H1 (cell line): ENCODE data around the gene CYP2W1. TPM values are rescaled to one million over a fixed set of nuclear protein-coding genes. Genes with fewer than 3 reads are reported as not detected.
A peak's percentile ranks its signal among the peaks of the same experiment; 100 is the strongest.

Experiments
- CTCF ChIA-PET: fragments of 300-600 bp; sonication (Branson Sonifier 250); formaldehyde crosslinking; loops from one replicate; lab custom pipeline; 2021; ENCODE audit not compliant: partially characterized antibody; lab: Charles Lee
- POLR2A ChIA-PET: fragments of 300-600 bp; sonication (Branson Sonifier 250); formaldehyde crosslinking; loops from one replicate; lab custom pipeline; 2021; ENCODE audit warnings: inconsistent platforms; ENCODE audit not compliant: partially characterized antibody; lab: Charles Lee
- DNase-seq, 2 experiments: peaks; one replicate each; pipeline versions ENCODE4 v3.0.0 to v3.0.0-alpha.2; 2010 to 2022; ENCODE audit warnings: low spot score in 2 of 2, low read depth in 1 of 2, mixed read lengths in 1 of 2
- FAIRE-seq: peaks from 2 replicates; lab custom pipeline; 2011; peaks lifted over from hg19 to GRCh38; lab: Jason Lieb, UNC
- H2AFZ ChIP-seq: 2 replicates; pipeline ENCODE4 v1.8.1; 2012; ENCODE audit warnings: low read length, inconsistent platforms
- H2AK5ac ChIP-seq: 2 replicates; pipeline ENCODE4 v1.6.1; 2013; ENCODE audit warnings: low read depth, low read length
- H2BK120ac ChIP-seq: replicated peaks from 2 replicates; pipeline ENCODE3; 2013; ENCODE audit warnings: low read depth, low read length, inconsistent platforms
- H2BK12ac ChIP-seq: 2 replicates; pipeline ENCODE4 v1.6.1; 2013; ENCODE audit warnings: low read depth, low read length
- H2BK15ac ChIP-seq: 2 replicates; pipeline ENCODE4 v1.6.1; 2013; ENCODE audit warnings: low read length
- H2BK20ac ChIP-seq: 2 replicates; pipeline ENCODE4 v1.6.1; 2013; ENCODE audit warnings: low read length
- H2BK5ac ChIP-seq: 2 replicates; pipeline ENCODE4 v1.6.1; 2013; ENCODE audit warnings: low read depth, low read length
- H3K14ac ChIP-seq: 2 replicates; pipeline ENCODE4 v1.6.1; 2013; ENCODE audit warnings: inconsistent platforms; ENCODE audit not compliant: insufficient read length
- H3K18ac ChIP-seq: 2 replicates; pipeline ENCODE4 v1.6.1; 2013; ENCODE audit warnings: low read length; ENCODE audit errors: extremely low read depth
- H3K23ac ChIP-seq: 2 replicates; pipeline ENCODE4 v1.6.1; 2013; ENCODE audit warnings: inconsistent platforms; ENCODE audit not compliant: insufficient read length
- H3K23me2 ChIP-seq: 2 replicates; pipeline ENCODE4 v1.6.1; 2013; ENCODE audit warnings: low read depth, low read length
- H3K27ac ChIP-seq: 2 replicates; pipeline ENCODE4 v1.6.1; 2011; ENCODE audit warnings: low read depth, low read length, inconsistent platforms
- H3K27me3 ChIP-seq, 4 experiments: replicated peaks in 1 of 4; 1 replicate in 1 of 4; 2 replicates in 3 of 4; pipeline versions ENCODE4 v1.6.1 to v1.8.1; 2011 to 2013; ENCODE audit warnings: low read length in 3 of 4, mild to moderate bottlenecking in 3 of 4, inconsistent platforms in 2 of 4, mixed read lengths in 2 of 4, moderate library complexity in 1 of 4; ENCODE audit not compliant: control insufficient read depth in 3 of 4, insufficient read depth in 3 of 4; ENCODE audit errors: extremely low read depth in 1 of 4
- H3K36me3 ChIP-seq, 4 experiments: 2 replicates each; pipeline versions ENCODE4 v1.6.1 to v1.8.1; 2011 to 2013; ENCODE audit warnings: mild to moderate bottlenecking in 4 of 4, low read length in 3 of 4, moderate library complexity in 2 of 4, control low read depth in 1 of 4, inconsistent platforms in 1 of 4; ENCODE audit not compliant: insufficient read depth in 4 of 4, control insufficient read depth in 2 of 4
- H3K4ac ChIP-seq: replicated peaks from 2 replicates; pipeline ENCODE3; 2013; ENCODE audit warnings: low read length, low read depth, mixed read lengths, inconsistent platforms; ENCODE audit not compliant: insufficient read length
- H3K4me1 ChIP-seq, 4 experiments: replicated peaks in 1 of 4; 1 replicate in 1 of 4; 2 replicates in 3 of 4; pipeline versions ENCODE4 v1.6.1 to v1.8.1; 2011 to 2013; ENCODE audit warnings: low read length in 3 of 4, inconsistent platforms in 2 of 4, mixed read lengths in 1 of 4; ENCODE audit not compliant: insufficient read depth in 4 of 4, control insufficient read depth in 3 of 4
- H3K4me2 ChIP-seq, 2 experiments: 2 replicates each; pipeline versions ENCODE4 v1.6.1 to v1.8.1; 2011 to 2013; ENCODE audit warnings: low read depth in 2 of 2, low read length in 2 of 2, control low read depth in 1 of 2, inconsistent platforms in 1 of 2, mild to moderate bottlenecking in 1 of 2; ENCODE audit not compliant: insufficient read depth in 1 of 2
- H3K4me3 ChIP-seq, 4 experiments: fragments of 200-600, 300-600 bp in 1 of 4; sonication (generic), shearing (Covaris generic), sonication (Bioruptor Twin) in 1 of 4; 2 replicates each; pipeline versions ENCODE4 v1.5.1 to v1.8.1; 2011 to 2016; ENCODE audit warnings: low read length in 4 of 4, low read depth in 3 of 4, control low read depth in 2 of 4, inconsistent platforms in 2 of 4, mild to moderate bottlenecking in 2 of 4, mixed read lengths in 1 of 4, moderate library complexity in 1 of 4; ENCODE audit not compliant: insufficient read depth in 2 of 4; ENCODE audit errors: extremely low read depth in 1 of 4
- H3K56ac ChIP-seq: replicated peaks from 2 replicates; pipeline ENCODE3; 2013; ENCODE audit warnings: low read depth, mild to moderate bottlenecking, mixed read lengths, low read length, inconsistent platforms; ENCODE audit not compliant: insufficient read length
- H3K79me1 ChIP-seq: 2 replicates; pipeline ENCODE4 v1.6.1; 2013; ENCODE audit warnings: low read depth, low read length, control low read depth
- H3K79me2 ChIP-seq, 2 experiments: 2 replicates each; pipeline versions ENCODE4 v1.6.1 to v1.8.1; 2012 to 2013; ENCODE audit warnings: low read length in 2 of 2, mild to moderate bottlenecking in 2 of 2, inconsistent platforms in 1 of 2; ENCODE audit not compliant: insufficient read depth in 2 of 2, control insufficient read depth in 1 of 2
- H3K9ac ChIP-seq, 4 experiments: replicated peaks in 1 of 4; 1 replicate in 1 of 4; 2 replicates in 3 of 4; pipeline versions ENCODE4 v1.6.1 to v1.8.1; 2011 to 2013; ENCODE audit warnings: low read depth in 3 of 4, low read length in 3 of 4, control low read depth in 2 of 4, mild to moderate bottlenecking in 2 of 4, moderate library complexity in 2 of 4, inconsistent platforms in 1 of 4; ENCODE audit errors: extremely low read depth in 1 of 4
- H3K9me3 ChIP-seq, 2 experiments: 2 replicates each; pipeline versions ENCODE4 v1.6.1 to v1.8.1; 2012 to 2013; ENCODE audit warnings: mild to moderate bottlenecking in 2 of 2, moderate library complexity in 2 of 2, control low read depth in 1 of 2, inconsistent platforms in 1 of 2, low read depth in 1 of 2, low read length in 1 of 2, mixed read lengths in 1 of 2; ENCODE audit not compliant: insufficient read depth in 2 of 2
- H4K20me1 ChIP-seq, 2 experiments: replicated peaks in 1 of 2; 2 replicates each; pipeline versions ENCODE3 to v1.8.1; 2011 to 2013; ENCODE audit warnings: inconsistent platforms in 2 of 2, low read length in 2 of 2, mild to moderate bottlenecking in 1 of 2; ENCODE audit not compliant: insufficient read depth in 2 of 2, control insufficient read depth in 1 of 2
- H4K5ac ChIP-seq: 2 replicates; pipeline ENCODE4 v1.6.1; 2013; ENCODE audit warnings: low read length, low read depth, mixed read lengths, inconsistent platforms; ENCODE audit not compliant: insufficient read length
- H4K8ac ChIP-seq: 2 replicates; pipeline ENCODE4 v1.8.0; 2013; ENCODE audit warnings: mild to moderate bottlenecking, moderate library complexity, low read length, inconsistent platforms; ENCODE audit not compliant: insufficient read depth; ENCODE audit errors: extremely low read depth
- H4K91ac ChIP-seq: replicated peaks from 2 replicates; pipeline ENCODE3; 2013; ENCODE audit warnings: low read length, mixed read lengths, inconsistent platforms; ENCODE audit not compliant: insufficient read length
- CBX5 ChIP-seq: fragments of 300-800, 300-1000 bp; sonication (generic); IDR thresholded peaks from 2 replicates; pipeline ENCODE4 v1.7.1; 2016; ENCODE audit warnings: antibody characterized with exemption, low read length, low read depth
- CHD2 ChIP-seq: IDR thresholded peaks from 2 replicates; pipeline ENCODE4 v1.6.1; 2012; ENCODE audit warnings: low read length, improper control_type of control experiment
- CTBP2 ChIP-seq: IDR thresholded peaks from 2 replicates; pipeline ENCODE4 v1.7.0; 2011; ENCODE audit warnings: borderline replicate concordance, mild to moderate bottlenecking, moderate library complexity, mixed read lengths, low read length; ENCODE audit not compliant: insufficient read depth, insufficient read length
- EGR1 ChIP-seq: IDR thresholded peaks from 2 replicates; pipeline ENCODE4 v1.6.1; 2011; ENCODE audit warnings: low read depth, low read length, borderline replicate concordance
- SP4 ChIP-seq: IDR thresholded peaks from 2 replicates; pipeline ENCODE4 v1.6.1; 2012; ENCODE audit warnings: low read length, inconsistent platforms
- TBP ChIP-seq: IDR thresholded peaks from 2 replicates; pipeline ENCODE4 v1.6.1; 2011; ENCODE audit warnings: low read depth, low read length, improper control_type of control experiment
- WGBS, 2 experiments: shearing (Covaris generic) in 1 of 2; methylation state at CpG; one replicate each; pipeline versions ENCODE4 v1.1.6 to v1.1.7; 2013 to 2015; ENCODE audit warnings: low lambda C conversion rate in 2 of 2, mixed read lengths in 2 of 2, inconsistent platforms in 1 of 2, low coverage in 1 of 2, missing lambda C conversion rate in 1 of 2; ENCODE audit not compliant: insufficient replicate concordance in 2 of 2, insufficient coverage in 1 of 2, insufficient read length in 1 of 2; ENCODE audit errors: extremely low coverage in 1 of 2, missing lambda C conversion rate in 1 of 2; 5-methylcytosine and 5-hydroxymethylcytosine counted together
- polyA plus RNA-seq, 7 experiments: library from polyadenylated mRNA; depleted of rRNA in 3 of 7; stranded (reverse) in 5 of 7; unstranded in 2 of 7; fragments of >200 nt in 5 of 7; fragments of 200-250 nt in 2 of 7; gene quantifications; 1 replicate in 5 of 7; 2 replicates in 1 of 7; 4 replicates in 1 of 7; pipeline versions ENCODE4 v1.2.1 to v1.2.3, GENCODE V29; 2011 to 2013; ENCODE audit warnings: missing spikeins in 2 of 7, mixed read lengths in 2 of 7
- total RNA-seq: library from RNA; stranded (reverse); fragmentation: NEBNext Ultra II Directional; extraction: Animal tissue kit (Norgen Biotek cat#: 25700); gene quantifications from 2 replicates; pipeline ENCODE4 v1.2.1, GENCODE V29; 2021
- TF ChIP-seq, protein P1 (sequence below): IDR thresholded peaks from 2 replicates; pipeline ENCODE4 v1.6.1; 2011; ENCODE audit warnings: low read length, improper control_type of control experiment
- TF ChIP-seq, protein P2 (sequence below): IDR thresholded peaks from 2 replicates; pipeline ENCODE4 v1.6.1; 2012; ENCODE audit warnings: inconsistent platforms
- TF ChIP-seq, protein P3 (sequence below): IDR thresholded peaks from 2 replicates; pipeline ENCODE4 v1.6.1; 2012; ENCODE audit warnings: inconsistent platforms

The CYP2W1 gene
- total and polyA plus RNA-seq, 2 of the 8 experiments (the other 6 are each of a cell fraction or from before 2014, with no cell fraction given): not detected

DNA sequence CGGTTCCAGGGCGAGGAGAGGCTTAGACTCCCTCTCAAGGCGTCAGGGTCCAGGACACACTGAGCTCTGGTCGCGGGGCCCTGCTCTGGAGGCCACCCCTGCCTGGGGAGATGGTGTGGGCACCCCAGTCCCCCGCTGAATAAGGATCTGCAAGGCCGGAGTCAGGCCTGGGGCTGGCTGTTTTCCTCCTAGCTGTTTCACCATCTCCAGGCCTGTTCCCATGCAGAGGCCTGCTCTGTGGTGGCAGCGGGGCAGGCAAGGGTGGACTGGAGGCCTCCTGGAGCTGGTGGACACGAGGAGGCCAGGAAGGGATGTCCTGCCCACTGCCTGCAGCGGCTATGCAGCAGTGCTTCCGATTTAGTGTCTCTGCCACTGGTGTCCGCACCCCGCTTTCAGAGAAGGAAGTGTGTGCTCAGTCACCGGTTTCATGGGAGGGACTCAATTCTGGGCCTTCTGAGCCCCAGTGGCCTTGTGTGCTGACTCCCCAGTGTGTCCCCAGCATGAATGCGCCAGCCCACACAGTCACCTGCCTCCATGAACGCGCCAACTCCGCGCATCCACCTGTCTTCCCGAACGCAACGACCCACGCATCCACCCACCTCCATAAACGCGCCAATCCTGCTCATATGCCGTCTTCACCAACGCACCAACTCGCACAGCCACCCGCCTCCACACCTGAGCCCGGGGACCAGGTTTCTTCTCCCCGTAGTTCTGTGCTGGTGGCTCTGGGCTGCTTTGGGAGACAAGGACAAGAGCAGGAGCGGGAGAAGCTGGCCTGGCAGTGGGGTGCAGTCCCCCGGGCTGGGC, 46.9 kb downstream of the CYP2W1 start:
- Histone ChIP-seq H3K14ac (no peak overlapping the region), H3K9ac (no peak overlapping the region), H3K79me1 (peaks cover 5% of the 10 kb centered on the region), H3K4me1 (peaks cover 0 to 9% (median 3%) of the 10 kb centered on the region in 4 experiments; a peak in 5 of 7 replicates), H3K18ac (no peak overlapping the region), H2AFZ (no peak overlapping the region), H3K9me3 (0 out of 4 replicates have a peak, but pooled peaks cover 0 to under 1% of the 10 kb centered on the region in 2 experiments), H2BK20ac (no peak overlapping the region), H3K4me3 (no peak overlapping the region), H2BK5ac (peak overlapping the region; percentile 60), H4K91ac (no peak overlapping the region), H3K4ac (no peak overlapping the region), H4K8ac (peak overlapping the region; percentile 25; the same call in 1 of the 2 replicates), H2AK5ac (no peak overlapping the region), H3K23me2 (peaks cover 12% of the 10 kb centered on the region; the same call in 1 of the 2 replicates), H3K23ac (no peak overlapping the region), H3K27me3 (no peaks in the 10 kb centered on the region; a peak in 1 of 7 replicates), H2BK12ac (0 out of 2 replicates have a peak overlapping the region, but pooled peaks have one; percentile 50), H3K4me2 (no peak overlapping the region), H3K79me2 (no peaks in the 10 kb centered on the region; a peak in 2 of 4 replicates), H3K27ac (no peak overlapping the region), H4K20me1 (peaks cover 6 to 16% of the 10 kb centered on the region in 2 experiments), H2BK120ac (no peak overlapping the region), H4K5ac (no peak overlapping the region), H3K56ac (no peak overlapping the region), H3K36me3 (no peaks in the 10 kb centered on the region; a peak in 1 of 8 replicates), H2BK15ac (no peak overlapping the region)
- CTCF ChIA-PET: interaction anchor here (0.8 to 1.4 kb wide), 4 partner anchors 15 to 153 kb away, joined by 3 to 4 read pairs (median 3); no protein-coding TSS in a partner anchor
- WGBS, 2 experiments: 95% methylated on average over 33 of the region's 33 CpGs; no CpG with 5 or more reads in 1 of the 2 experiments
- DNase-seq (no peak), FAIRE-seq (no peak)
- POLR2A ChIA-PET: interaction anchor here (1.0 to 1.7 kb wide), 2 partner anchors 14 to 37 kb away, joined by 5 to 6 read pairs; no protein-coding TSS in a partner anchor
- TF ChIP-seq, protein P1, sequence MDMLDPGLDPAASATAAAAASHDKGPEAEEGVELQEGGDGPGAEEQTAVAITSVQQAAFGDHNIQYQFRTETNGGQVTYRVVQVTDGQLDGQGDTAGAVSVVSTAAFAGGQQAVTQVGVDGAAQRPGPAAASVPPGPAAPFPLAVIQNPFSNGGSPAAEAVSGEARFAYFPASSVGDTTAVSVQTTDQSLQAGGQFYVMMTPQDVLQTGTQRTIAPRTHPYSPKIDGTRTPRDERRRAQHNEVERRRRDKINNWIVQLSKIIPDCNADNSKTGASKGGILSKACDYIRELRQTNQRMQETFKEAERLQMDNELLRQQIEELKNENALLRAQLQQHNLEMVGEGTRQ: no peak
- TF ChIP-seq TBP (no peak), CHD2 (no peak), EGR1 (no peak), CTBP2 (no peak), CBX5 (no peak), SP4 (no peak)
- TF ChIP-seq, protein P2, sequence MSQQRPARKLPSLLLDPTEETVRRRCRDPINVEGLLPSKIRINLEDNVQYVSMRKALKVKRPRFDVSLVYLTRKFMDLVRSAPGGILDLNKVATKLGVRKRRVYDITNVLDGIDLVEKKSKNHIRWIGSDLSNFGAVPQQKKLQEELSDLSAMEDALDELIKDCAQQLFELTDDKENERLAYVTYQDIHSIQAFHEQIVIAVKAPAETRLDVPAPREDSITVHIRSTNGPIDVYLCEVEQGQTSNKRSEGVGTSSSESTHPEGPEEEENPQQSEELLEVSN: no peak
- TF ChIP-seq, protein P3, sequence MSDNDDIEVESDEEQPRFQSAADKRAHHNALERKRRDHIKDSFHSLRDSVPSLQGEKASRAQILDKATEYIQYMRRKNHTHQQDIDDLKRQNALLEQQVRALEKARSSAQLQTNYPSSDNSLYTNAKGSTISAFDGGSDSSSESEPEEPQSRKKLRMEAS: no peak
